Panc1 (cell line): Measurements from ENCODE around the gene GRIK4.

ENCODE experiments used
- CTCF ChIP-seq: fragments of 450-650 bp; IDR thresholded peaks from 2 replicates; pipeline ENCODE4 v1.5.1; 2017; ENCODE audit warnings: mild to moderate bottlenecking
- POLR2AphosphoS5 ChIP-seq: IDR thresholded peaks from 2 replicates; pipeline ENCODE4 v1.6.1; 2012; ENCODE audit warnings: mild to moderate bottlenecking, low read depth, low read length, moderate library complexity
- REST ChIP-seq, 2 experiments: IDR thresholded peaks; 2 replicates each; pipeline ENCODE4 v1.6.1; 2011 to 2012; ENCODE audit warnings: low read depth in 2 of 2, control low read depth in 1 of 2, low read length in 1 of 2, mild to moderate bottlenecking in 1 of 2, moderate library complexity in 1 of 2; ENCODE audit not compliant: insufficient read depth in 1 of 2

- TF ChIP-seq CTCF (no peak), REST (IDR thresholded peaks at IDR 0.05; ENCODE audit: insufficient read depth in 1 of 2, low read depth in 2 of 2, low read length in 1 of 2) (no peak), POLR2AphosphoS5 (no peak)
These were observed 296.0 kb downstream of the GRIK4 start for GRCh38 chr11:120807414-120808150.
